Measurements from ENCODE around the gene DCBLD1.

GRCh38 chr6:117485433-117485832 is 3.0 kb downstream of the DCBLD1 start:
- no peak for TF ChIP-seq CTCF (IDR thresholded peaks at IDR 0.05)
- no peak for TF ChIP-seq POLR2A (IDR thresholded peaks at IDR 0.05)

Measured in thyroid gland (tissue), 4 donors.